ENCODE data around the gene FGFBP2.

- TF ChIP-seq CTCF (IDR thresholded peaks at IDR 0.05) (no peak), POLR2A (IDR thresholded peaks at IDR 0.05) (no peak)
Measured at GRCh38 chr4:15914291-15914690, 48.7 kb downstream of the FGFBP2 start.
